C4-2B (cell line): Measurements from ENCODE around the gene KCNJ4.

Experiments
- H3K27ac ChIP-seq: fragments of 450-650 bp; 2 replicates; pipeline ENCODE4 v1.5.1; 2017
- CTCF ChIP-seq: fragments of 450-650 bp; conservative IDR thresholded peaks from 2 replicates; pipeline ENCODE4 v1.5.1; 2017; ENCODE audit warnings: mild to moderate bottlenecking
- ZFX ChIP-seq: fragments of 450-650 bp; IDR thresholded peaks from 2 replicates; pipeline ENCODE4 v1.6.1; 2017

Gene KCNJ4

GRCh38 chr22:38462960-38463784 lies 8.2 kb upstream of the KCNJ4 start:
- H3K27ac ChIP-seq, result no peak overlapping the region
- TF ChIP-seq ZFX (no peak), CTCF (no peak)

GRCh38 chr22:38461414-38462081 lies 6.5 kb upstream of the KCNJ4 start:
- TF ChIP-seq ZFX (no peak), CTCF (no peak)
- H3K27ac ChIP-seq, result no peak overlapping the region

GRCh38 chr22:38461057-38461413 lies 6.0 kb upstream of the KCNJ4 start:
- no peak for TF ChIP-seq CTCF
- no peak for TF ChIP-seq ZFX
- H3K27ac ChIP-seq, result no peak overlapping the region

- TF ChIP-seq ZFX (no peak), CTCF (no peak)
- no peak overlapping the region for H3K27ac ChIP-seq
These were observed 5.4 kb upstream of the KCNJ4 start for GRCh38 chr22:38460426-38460840.

GRCh38 chr22:38456841-38457699 lies 2.1 kb upstream of the KCNJ4 start:
- H3K27ac ChIP-seq, result no peak overlapping the region
- no peak for TF ChIP-seq ZFX
- no peak for TF ChIP-seq CTCF

- no peak for TF ChIP-seq ZFX
- TF ChIP-seq CTCF, result no peak
- no peak overlapping the region for H3K27ac ChIP-seq
These were observed 1.4 kb upstream of the KCNJ4 start for GRCh38 chr22:38456272-38456835.
